Glutamatergic neuron (in vitro differentiated cells): Measurements from ENCODE around the gene ZNF488. TPM values are rescaled to one million over a fixed set of nuclear protein-coding genes. Genes with fewer than 3 reads are reported as not detected.

Experiments
- DNase-seq: peaks from one replicate; pipeline ENCODE4 v3.0.0; 2022
- H3K27ac Mint-ChIP-seq: one replicate; pipeline ENCODE4 v1.8.0; 2020; ENCODE audit warnings: mild to moderate bottlenecking, mixed read lengths, inconsistent platforms; ENCODE audit not compliant: unreplicated experiment
- H3K27me3 Mint-ChIP-seq: one replicate; pipeline ENCODE4 v1.8.0; 2020; ENCODE audit warnings: mild to moderate bottlenecking, moderate library complexity, mixed read lengths, inconsistent platforms; ENCODE audit not compliant: unreplicated experiment
- H3K36me3 Mint-ChIP-seq: one replicate; pipeline ENCODE4 v1.8.0; 2020; ENCODE audit warnings: mild to moderate bottlenecking, mixed read lengths, inconsistent platforms; ENCODE audit not compliant: unreplicated experiment
- H3K4me1 Mint-ChIP-seq: one replicate; pipeline ENCODE4 v1.8.0; 2020; ENCODE audit warnings: mild to moderate bottlenecking, low read depth, mixed read lengths, inconsistent platforms; ENCODE audit not compliant: unreplicated experiment
- H3K4me3 Mint-ChIP-seq: one replicate; pipeline ENCODE4 v1.8.0; 2020; ENCODE audit warnings: mild to moderate bottlenecking, mixed read lengths, inconsistent platforms; ENCODE audit not compliant: unreplicated experiment
- H3K9me3 Mint-ChIP-seq: one replicate; pipeline ENCODE4 v1.8.0; 2020; ENCODE audit warnings: mild to moderate bottlenecking, moderate library complexity, mixed read lengths, inconsistent platforms; ENCODE audit not compliant: unreplicated experiment
- total RNA-seq: library from RNA; stranded (reverse); fragmentation: NEBNext Ultra II Directional; extraction: Animal tissue kit (Norgen Biotek cat#: 25700); gene quantifications from one replicate; pipeline ENCODE4 v1.2.1, GENCODE V29; 2021; ENCODE audit not compliant: unreplicated experiment
- TF ChIP-seq, protein P1 (sequence below): fragments of 200-600 bp; sonication (generic); IDR thresholded peaks from one replicate; pipeline ENCODE4 v1.5.0; 2021; ENCODE audit not compliant: partially characterized antibody, unreplicated experiment

Gene ZNF488
- total RNA-seq, 1 donor from 2014 or later: 3.3 TPM

DNA sequence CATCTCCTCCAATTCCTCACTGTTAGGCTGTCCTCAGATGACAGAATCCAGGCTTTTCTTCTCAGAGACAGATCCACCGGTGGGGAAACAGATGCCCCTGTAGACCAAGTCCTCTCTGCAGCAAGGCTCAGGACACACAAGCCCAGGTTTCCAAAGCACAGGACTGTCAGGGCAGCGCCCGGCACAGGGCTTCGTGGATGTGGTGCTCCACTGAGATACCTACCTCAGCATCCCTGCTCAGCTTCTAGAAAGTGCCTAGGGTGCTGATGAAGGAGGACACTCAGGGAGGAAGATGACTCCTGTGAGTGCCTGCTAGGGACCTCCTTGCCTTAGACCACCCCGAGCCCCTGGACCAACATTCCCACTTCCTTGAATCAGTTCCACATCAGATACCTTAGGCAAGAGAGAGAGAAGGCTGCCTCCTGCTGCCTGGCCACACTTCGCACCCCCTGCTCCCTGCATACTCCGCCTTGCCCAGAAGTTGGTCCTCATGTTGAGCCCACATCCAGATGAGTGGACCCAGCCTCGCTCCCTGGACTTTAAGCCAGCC, 44.8 kb downstream of the ZNF488 start:
- TF ChIP-seq, protein P1, sequence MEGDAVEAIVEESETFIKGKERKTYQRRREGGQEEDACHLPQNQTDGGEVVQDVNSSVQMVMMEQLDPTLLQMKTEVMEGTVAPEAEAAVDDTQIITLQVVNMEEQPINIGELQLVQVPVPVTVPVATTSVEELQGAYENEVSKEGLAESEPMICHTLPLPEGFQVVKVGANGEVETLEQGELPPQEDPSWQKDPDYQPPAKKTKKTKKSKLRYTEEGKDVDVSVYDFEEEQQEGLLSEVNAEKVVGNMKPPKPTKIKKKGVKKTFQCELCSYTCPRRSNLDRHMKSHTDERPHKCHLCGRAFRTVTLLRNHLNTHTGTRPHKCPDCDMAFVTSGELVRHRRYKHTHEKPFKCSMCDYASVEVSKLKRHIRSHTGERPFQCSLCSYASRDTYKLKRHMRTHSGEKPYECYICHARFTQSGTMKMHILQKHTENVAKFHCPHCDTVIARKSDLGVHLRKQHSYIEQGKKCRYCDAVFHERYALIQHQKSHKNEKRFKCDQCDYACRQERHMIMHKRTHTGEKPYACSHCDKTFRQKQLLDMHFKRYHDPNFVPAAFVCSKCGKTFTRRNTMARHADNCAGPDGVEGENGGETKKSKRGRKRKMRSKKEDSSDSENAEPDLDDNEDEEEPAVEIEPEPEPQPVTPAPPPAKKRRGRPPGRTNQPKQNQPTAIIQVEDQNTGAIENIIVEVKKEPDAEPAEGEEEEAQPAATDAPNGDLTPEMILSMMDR: no peak

DNA sequence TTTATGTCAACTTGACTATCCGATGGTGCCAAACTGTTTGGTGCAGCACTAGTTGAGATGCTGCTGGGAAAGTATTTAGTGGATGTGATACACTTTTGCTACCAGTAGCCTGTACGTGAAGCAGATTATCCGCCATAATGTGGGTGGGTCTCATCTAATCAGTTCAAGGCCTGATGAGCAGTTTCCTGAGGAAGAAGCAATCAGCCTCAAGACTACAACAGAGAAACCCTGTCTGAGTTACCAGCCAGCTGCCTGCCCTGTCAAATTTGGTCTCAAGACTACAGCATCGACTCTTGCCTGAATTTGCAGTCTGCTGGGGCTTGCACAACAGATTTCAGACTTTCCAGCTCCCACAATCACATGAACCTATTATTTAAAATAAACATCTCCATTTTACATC, 46.8 kb downstream of the ZNF488 start:
- no peaks in the 10 kb centered on the region for H3K36me3 Mint-ChIP-seq
- no peak overlapping the region for H3K27ac Mint-ChIP-seq
- no peak overlapping the region for H3K4me3 Mint-ChIP-seq
- TF ChIP-seq, protein P1: no peak
- DNase-seq: no peak
- no peaks in the 10 kb centered on the region for H3K4me1 Mint-ChIP-seq
- H3K9me3 Mint-ChIP-seq: peaks cover 2% of the 10 kb centered on the region
- peaks cover 13% of the 10 kb centered on the region for H3K27me3 Mint-ChIP-seq

More for the DNA sequence above, 44.8 kb downstream of the ZNF488 start:
- Mint-ChIP-seq H3K4me3 (no peak overlapping the region), H3K9me3 (peaks cover 2% of the 10 kb centered on the region), H3K36me3 (no peaks in the 10 kb centered on the region), H3K4me1 (no peaks in the 10 kb centered on the region), H3K27me3 (peaks cover 13% of the 10 kb centered on the region), H3K27ac (no peak overlapping the region)
- no peak for DNase-seq

DNA sequence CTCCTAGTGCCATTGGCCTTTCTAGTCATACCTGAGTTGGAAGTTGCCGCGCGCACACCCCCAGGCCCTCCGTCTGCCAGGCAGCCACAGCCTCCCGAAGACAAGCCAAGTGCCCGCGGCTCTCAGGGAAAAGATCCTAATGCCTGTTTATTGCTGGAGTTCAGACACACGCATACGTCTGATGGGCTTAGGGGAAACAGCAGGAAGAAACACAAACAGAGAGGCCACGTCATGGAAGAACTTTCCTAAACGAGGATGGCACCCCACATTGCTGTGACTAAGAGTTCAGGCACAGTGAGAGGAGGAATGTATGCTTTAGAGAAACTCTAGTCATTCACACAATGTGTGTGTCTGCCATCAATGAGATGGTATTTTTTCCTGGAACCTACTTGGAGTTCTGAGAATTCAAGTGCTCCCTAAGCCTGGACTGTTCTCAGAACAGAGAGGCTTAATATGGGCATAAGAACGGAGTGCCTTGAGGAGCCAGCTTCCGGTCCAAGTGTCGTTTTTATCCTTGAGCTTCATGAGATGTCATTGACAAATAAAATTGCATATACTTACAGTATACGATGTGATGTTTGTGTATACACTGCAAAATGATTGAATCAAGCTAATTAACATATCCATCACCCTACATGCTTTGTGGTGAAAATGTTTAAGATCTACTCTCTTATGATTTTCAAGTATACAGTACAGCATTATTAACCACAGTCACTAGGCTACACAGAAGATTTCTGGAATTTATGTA, 47.5 kb downstream of the ZNF488 start:
- Mint-ChIP-seq H3K9me3 (peaks cover 2% of the 10 kb centered on the region), H3K4me1 (no peaks in the 10 kb centered on the region), H3K4me3 (no peak overlapping the region), H3K36me3 (no peaks in the 10 kb centered on the region), H3K27ac (no peak overlapping the region), H3K27me3 (peaks cover 13% of the 10 kb centered on the region)
- DNase-seq: no peak
- TF ChIP-seq, protein P1: no peak

DNA sequence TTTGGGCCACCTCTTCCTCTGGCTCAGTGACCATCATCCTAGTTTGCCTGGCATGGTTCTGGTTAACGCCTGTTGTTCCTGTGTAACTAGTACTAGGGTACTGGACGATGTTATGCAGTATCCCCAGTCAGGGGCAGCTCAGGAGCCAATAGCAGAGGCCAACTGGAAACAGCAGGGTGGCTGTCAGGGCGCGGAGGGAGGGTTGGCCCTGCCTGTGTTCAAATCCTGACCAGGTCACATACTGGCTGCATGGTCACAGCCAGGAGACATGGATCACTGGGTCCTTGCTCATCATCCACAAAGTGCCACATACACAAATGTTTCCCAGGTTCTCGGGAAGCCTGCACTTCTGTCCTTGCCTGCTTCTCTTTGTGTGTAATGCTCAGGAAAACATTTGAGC, 48.2 kb downstream of the ZNF488 start:
- no peaks in the 10 kb centered on the region for H3K4me1 Mint-ChIP-seq
- peaks cover 2% of the 10 kb centered on the region for H3K9me3 Mint-ChIP-seq
- DNase-seq: no peak
- H3K4me3 Mint-ChIP-seq: no peak overlapping the region
- H3K27me3 Mint-ChIP-seq: peaks cover 14% of the 10 kb centered on the region
- H3K36me3 Mint-ChIP-seq: no peaks in the 10 kb centered on the region
- TF ChIP-seq, protein P1: no peak
- H3K27ac Mint-ChIP-seq: no peak overlapping the region
